ENCODE data around the gene NSUN6. TPM values are rescaled to one million over a fixed set of nuclear protein-coding genes. Genes with fewer than 3 reads are reported as not detected.

Gene NSUN6
- total RNA-seq, 1 donor from 2014 or later, result 30.0 TPM

Other genes starting within 250 kb of the NSUN6 start
- 54.3 TPM for gene ARL5B, start 7.8 kb upstream of the NSUN6 start, total RNA-seq

Measured in temporal lobe (tissue), 1 donor.